ENCODE measurements around the gene SBK1.

Gene SBK1

DNA sequence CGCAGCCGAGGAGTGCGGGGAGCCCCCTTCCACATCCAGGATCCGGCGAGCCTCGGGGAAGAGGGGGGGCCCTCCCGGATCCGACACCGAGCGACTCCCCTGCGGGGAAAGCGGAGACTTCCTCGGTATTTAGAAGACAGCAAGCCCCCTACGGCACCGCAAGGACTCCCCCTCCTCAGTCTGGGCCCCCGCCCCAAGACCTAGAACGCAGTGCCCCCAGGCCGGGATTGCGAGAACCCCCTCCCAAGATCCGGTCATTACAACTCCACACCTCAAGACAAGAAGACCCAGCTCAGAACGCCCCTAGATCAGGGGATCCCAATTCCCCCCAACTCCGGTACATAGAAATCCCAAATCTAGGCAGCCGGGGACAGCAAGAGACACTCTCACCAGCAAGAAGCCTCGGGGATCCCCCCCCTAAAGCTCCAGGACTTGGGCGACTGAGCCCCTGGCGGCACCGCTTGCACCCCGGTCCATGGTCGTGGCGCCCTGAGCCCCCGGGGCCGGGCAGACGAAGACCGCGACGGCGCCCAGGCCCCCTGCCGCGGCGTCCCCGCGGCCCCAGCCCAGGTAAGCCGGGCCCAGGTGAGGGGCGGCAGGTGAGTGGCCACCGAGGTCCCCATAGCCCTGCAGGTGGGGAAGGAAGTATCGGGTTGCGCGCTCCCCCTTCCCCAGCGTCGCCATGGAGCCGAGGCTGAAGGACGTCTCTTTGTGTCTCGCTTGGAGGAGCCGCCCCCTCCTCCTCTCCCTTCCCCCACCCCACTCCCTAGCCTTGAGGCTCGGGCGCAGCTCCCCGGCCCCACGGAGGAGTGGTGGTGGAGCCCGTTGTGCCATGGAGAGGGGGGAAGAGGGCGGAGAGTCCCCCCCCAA lies 641 bp downstream of the SBK1 start:
- DNase-seq (peak in 1 of 2 donors; percentile 33), ATAC-seq (no peak)
- peaks cover 75% of the 10 kb centered on the region for H3K4me1 Mint-ChIP-seq
- no peaks in the 10 kb centered on the region for H3K9me3 Mint-ChIP-seq
- no peaks in the 10 kb centered on the region for H3K27me3 Mint-ChIP-seq
- H3K27ac Mint-ChIP-seq, result peak overlapping the region; percentile 72 to 75
- peak overlapping the region; percentile 87 to 90 for H3K4me3 Mint-ChIP-seq

DNA sequence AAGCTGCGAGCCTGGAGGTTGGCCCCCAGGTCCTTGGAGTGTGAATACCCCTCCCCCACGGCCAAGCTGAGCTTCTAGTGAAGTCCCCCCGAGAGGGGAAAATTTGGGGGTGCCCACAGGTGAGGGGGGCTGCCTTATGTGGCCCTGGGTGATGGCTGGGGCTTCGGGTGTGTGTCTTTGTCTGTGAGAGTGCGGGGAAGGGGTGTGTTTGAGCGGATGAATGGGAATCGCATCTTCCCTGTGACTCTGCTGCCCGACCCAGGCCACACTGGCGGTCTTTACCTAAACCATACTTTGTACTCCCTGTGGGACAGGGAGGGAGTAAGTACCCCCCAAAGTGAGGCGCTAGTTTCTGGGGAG lies 1.3 kb downstream of the SBK1 start:
- H3K9me3 Mint-ChIP-seq, result no peaks in the 10 kb centered on the region
- ATAC-seq (no peak), DNase-seq (no peak)
- H3K4me1 Mint-ChIP-seq, result peaks cover 75% of the 10 kb centered on the region
- H3K4me3 Mint-ChIP-seq, result peak overlapping the region; percentile 72 to 90
- H3K27me3 Mint-ChIP-seq, result no peaks in the 10 kb centered on the region
- peak overlapping the region in 1 of 2 donors; percentile 72 for H3K27ac Mint-ChIP-seq

DNA sequence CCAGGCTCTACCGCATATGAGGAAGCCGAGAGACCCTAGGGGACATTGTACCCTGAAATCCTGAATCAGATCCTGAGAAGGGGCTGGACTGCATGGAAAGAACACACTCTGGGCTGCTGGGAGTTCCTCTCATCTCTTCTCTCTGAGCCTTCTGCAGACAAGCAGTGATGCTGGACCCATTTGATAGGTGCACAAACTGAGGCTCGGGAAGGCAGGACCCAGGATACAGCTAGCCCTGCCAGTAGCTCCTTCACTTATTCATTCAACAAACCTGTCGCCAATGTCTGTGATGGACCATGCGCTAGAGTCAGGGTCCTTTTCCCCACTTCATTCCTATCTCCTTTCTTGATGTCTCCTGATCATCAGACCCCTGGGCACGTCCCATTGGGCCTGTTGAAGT lies 1.9 kb downstream of the SBK1 start:
- DNase-seq, result no peak
- ATAC-seq, result no peak
- Mint-ChIP-seq H3K4me1 (peaks cover 73% of the 10 kb centered on the region), H3K27me3 (no peaks in the 10 kb centered on the region), H3K4me3 (peak overlapping the region; percentile 72 to 90), H3K9me3 (no peaks in the 10 kb centered on the region), H3K27ac (peak overlapping the region in 1 of 2 donors; percentile 19)

DNA sequence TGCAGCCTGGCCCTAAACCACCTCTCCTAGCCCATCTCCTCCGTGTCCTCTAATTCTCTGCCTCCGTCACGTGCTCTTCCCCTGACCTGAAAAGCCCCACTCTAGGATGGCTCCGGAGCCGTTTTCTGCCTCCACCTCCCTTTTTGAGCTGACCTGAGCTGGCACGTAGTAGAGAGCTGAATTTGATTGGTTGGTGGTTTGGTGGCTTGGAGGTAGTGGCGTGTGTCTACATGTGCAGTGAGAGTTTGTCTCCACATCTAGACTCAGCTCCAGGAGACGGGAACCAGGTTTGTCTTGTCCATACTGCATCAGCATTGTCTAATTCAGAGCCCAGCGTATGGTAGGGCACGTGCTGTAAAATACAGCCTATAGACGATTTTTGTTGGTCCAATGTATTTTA lies 3.0 kb downstream of the SBK1 start:
- Mint-ChIP-seq H3K4me1 (peaks cover 75% of the 10 kb centered on the region), H3K9me3 (no peaks in the 10 kb centered on the region), H3K27ac (peak overlapping the region in 1 of 2 donors; percentile 9), H3K4me3 (peak overlapping the region; percentile 61 to 90), H3K27me3 (no peaks in the 10 kb centered on the region)
- no peak for DNase-seq
- no peak for ATAC-seq

DNA sequence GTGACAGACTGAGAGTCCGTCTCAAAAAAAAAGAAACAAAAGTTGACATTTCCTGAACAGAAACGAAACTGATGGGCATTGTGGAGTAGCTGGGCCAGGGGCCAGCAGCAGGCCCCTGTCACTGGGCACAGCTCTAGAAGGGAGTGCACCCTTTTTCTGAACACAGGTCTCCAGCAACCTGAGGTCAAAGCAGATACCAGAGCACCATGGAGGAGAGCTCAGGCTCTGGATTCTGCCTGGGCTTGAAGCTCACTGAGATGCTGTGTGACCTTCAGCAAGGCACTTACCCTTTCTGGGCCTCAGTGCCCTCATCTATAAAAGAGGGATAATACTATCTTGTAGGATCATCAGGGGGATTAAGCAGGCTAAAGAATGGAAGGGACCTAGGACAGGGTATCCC lies 5.0 kb downstream of the SBK1 start:
- ATAC-seq (no peak), DNase-seq (no peak)
- Mint-ChIP-seq H3K4me3 (peak overlapping the region; percentile 54 to 70), H3K27ac (peak overlapping the region; percentile 79 to 87), H3K27me3 (no peaks in the 10 kb centered on the region), H3K9me3 (no peaks in the 10 kb centered on the region), H3K4me1 (peaks cover 79% of the 10 kb centered on the region)

DNA sequence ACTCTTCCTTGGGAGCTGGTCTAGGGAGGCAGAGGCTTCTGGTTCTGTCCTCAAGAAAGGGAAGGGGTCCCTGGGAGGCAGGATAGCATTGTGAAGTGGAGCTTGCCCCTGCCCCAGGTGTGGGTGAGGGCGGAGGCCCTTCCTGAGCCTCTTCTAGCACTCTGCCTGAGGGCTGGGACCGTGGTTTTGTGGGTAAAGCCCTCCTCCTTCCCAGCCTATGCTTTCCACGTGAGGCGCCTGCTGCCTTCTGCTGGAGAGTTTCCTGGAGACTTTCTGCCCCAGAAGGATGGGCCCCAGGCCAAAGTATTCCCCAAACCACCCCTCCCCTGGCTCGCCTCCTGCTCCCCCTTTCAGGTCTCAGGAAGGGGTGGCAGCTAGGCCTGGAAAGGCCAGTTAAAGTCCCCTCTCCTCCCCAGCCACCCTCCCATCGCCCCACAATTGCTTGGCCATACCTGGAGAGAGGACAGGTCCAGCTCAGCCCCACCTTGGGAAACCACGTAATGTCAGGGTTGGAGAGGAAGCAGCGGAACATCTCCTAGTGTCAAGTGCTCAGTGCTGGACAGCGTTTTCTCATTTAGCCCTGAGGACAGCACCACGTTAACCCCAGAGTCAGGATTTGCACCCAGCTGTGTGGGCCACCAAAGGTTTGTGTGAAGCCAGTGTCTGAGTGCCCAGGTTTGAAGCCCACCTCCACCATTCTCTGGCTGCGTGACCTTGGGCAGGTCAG lies 5.6 kb downstream of the SBK1 start:
- H3K4me3 Mint-ChIP-seq, result peak overlapping the region in 1 of 2 donors; percentile 70
- ATAC-seq (no peak), DNase-seq (no peak)
- H3K9me3 Mint-ChIP-seq, result no peaks in the 10 kb centered on the region
- H3K4me1 Mint-ChIP-seq, result peaks cover 85% of the 10 kb centered on the region
- peak overlapping the region in 1 of 2 donors; percentile 36 for H3K27ac Mint-ChIP-seq
- no peaks in the 10 kb centered on the region for H3K27me3 Mint-ChIP-seq

DNA sequence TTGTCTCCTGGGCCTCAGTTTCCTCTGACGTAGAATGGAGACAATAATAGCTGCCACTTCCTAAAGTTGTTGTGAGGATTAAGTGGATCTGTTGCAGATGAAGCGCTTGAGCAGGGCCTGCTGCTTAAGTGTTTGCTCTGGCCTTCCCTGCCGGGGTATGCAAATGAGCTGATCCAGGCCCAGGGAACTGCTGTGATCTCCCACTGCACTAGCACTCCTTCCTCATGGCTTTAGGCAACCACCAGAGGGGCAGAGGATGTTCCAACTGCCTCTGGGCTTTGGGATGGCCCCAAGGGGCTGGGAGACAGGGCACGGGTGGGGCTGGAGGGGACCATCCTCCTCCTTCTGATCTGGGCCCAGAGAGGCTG lies 6.2 kb downstream of the SBK1 start:
- DNase-seq, result no peak
- Mint-ChIP-seq H3K4me1 (peaks cover 85% of the 10 kb centered on the region), H3K4me3 (no peak overlapping the region), H3K9me3 (no peaks in the 10 kb centered on the region), H3K27ac (no peak overlapping the region), H3K27me3 (no peaks in the 10 kb centered on the region)
- no peak for ATAC-seq

DNA sequence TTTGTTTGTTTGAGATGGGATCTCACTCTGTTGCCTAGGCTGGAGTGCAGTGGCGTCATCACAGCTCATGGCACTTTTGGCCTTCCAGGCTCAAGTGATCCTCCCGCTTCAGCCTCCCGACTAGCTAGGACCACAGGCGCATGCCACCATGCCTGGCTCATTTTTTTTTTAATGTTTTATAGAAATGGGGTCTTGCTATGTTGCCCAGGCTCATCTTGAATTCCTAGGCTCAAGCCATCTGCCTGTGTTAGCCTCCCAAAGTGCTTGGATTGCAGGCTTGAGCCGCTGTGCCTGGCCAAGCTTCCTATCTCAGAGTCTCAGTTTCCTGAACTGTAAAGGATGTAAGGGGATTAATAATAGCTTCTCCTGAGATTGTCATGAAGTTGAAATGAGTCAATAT lies 8.0 kb downstream of the SBK1 start:
- DNase-seq (no peak), ATAC-seq (no peak)
- H3K27me3 Mint-ChIP-seq, result no peaks in the 10 kb centered on the region
- H3K4me1 Mint-ChIP-seq, result peaks cover 73% of the 10 kb centered on the region
- no peaks in the 10 kb centered on the region for H3K9me3 Mint-ChIP-seq
- no peak overlapping the region for H3K4me3 Mint-ChIP-seq
- H3K27ac Mint-ChIP-seq, result peak overlapping the region in 1 of 2 donors; percentile 12

DNA sequence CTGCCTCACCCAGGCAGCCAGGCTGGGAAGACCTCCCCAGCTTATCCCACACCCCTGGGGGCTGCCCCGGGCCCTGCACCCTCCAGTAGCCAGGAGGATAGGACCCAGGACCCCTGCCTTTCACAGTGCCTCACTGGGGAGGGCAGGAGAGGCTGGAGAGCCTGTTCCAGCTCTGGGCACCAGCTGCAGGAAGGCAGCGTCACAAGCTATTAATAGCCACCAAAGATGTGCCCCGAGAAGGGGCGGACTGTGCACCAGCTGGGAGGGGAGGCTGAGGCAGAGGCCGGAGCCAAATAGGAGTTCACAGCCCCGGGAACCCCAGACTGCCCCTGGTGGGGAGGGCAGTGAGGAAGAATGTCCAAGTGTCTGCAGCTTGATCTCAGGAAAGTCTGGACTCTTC lies 8.8 kb downstream of the SBK1 start:
- Mint-ChIP-seq H3K9me3 (no peaks in the 10 kb centered on the region), H3K4me3 (no peak overlapping the region), H3K27me3 (no peaks in the 10 kb centered on the region), H3K4me1 (peaks cover 74% of the 10 kb centered on the region), H3K27ac (peak overlapping the region in 1 of 2 donors; percentile 79)
- DNase-seq, result no peak
- no peak for ATAC-seq

DNA sequence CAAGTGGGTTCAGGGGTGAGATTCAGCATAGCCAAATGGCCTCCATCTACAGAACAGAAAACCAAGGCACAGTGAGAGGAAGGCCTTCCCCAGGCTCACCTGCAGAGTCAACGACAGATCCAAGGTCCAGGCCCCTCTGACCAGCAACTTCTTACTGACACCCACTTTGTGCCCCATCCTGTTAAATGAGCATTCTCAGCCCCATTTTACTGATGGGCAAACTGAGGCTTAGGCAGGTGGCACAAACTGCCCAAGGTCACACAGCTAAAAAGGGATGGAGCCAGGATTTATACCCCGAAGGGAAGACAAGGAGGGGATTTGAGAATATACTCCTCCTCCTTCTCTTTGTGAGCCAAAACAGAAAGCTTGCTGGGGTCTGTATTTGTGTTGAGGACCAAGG lies 9.3 kb downstream of the SBK1 start:
- Mint-ChIP-seq H3K4me1 (peaks cover 72% of the 10 kb centered on the region), H3K4me3 (no peak overlapping the region), H3K9me3 (no peaks in the 10 kb centered on the region), H3K27ac (no peak overlapping the region), H3K27me3 (no peaks in the 10 kb centered on the region)
- DNase-seq (no peak), ATAC-seq (no peak)

DNA sequence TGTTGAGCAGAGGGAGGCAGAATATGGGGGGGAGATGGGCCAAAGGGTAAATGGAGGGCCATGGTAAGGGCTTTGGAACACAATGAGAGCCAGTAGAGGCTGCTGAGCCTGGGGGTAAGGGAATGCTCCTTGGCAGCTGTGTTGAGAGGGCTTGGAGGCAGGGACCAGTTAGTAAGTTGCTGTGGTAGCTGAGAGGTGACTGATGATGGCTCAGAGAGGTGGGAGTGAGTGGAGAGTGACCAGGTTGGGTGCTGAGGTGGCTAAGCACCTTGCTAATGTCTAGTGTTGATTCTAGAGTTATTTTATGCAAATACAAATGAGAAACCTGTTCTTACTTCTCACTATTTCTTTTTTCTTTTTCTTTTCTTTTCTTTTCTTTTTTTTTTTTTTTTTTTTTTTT lies 10.8 kb downstream of the SBK1 start:
- Mint-ChIP-seq H3K4me3 (no peak overlapping the region), H3K9me3 (no peaks in the 10 kb centered on the region), H3K27ac (no peak overlapping the region), H3K4me1 (peaks cover 57% of the 10 kb centered on the region), H3K27me3 (no peaks in the 10 kb centered on the region)
- ATAC-seq, result no peak
- DNase-seq, result no peak

DNA sequence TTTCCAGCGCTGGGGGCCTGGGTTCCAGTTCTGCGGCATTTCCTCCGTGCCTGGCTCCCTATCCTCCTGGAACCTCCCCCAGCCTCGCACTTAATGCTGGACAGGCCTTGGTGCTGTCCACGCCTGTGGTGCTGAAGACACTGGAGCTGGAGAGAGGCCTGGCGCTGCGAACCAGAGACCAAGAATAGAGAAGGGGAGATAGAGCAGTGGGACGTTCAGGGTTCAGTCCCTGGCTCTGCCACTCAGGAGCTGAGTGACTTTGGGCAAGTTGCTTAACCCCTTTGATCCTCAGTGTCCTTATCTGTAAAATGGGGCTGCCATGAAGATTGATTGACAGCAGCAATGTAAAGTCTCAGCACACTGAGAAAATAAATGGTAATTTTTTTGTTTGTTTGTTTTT lies 11.9 kb downstream of the SBK1 start:
- no peak overlapping the region for H3K27ac Mint-ChIP-seq
- H3K27me3 Mint-ChIP-seq, result no peaks in the 10 kb centered on the region
- H3K4me1 Mint-ChIP-seq, result peaks cover 56% of the 10 kb centered on the region
- H3K4me3 Mint-ChIP-seq, result no peak overlapping the region
- peaks cover 0 to 6% of the 10 kb centered on the region in 2 donors for H3K9me3 Mint-ChIP-seq
- DNase-seq, result no peak
- ATAC-seq, result no peak

DNA sequence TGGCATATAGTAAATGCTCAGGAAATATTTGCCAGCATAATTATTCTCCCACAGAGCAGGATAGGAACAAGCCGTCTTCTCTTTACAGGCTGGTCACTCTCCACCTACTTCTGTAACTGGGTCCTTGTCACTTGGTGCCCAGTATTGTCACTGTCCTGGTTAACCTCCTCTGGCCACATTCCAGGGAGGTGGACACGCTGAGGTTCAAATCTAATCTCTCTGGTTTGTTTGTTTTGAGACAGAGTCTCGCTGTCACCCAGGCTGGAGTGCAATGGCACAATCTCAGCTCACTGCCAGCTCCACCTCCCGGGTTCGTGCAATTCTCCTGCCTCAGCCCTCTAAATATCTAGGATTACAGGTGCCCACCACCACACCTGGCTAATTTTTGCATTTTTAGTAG lies 15.6 kb downstream of the SBK1 start:
- no peak for ATAC-seq
- Mint-ChIP-seq H3K4me1 (peaks cover 59% of the 10 kb centered on the region), H3K27ac (no peak overlapping the region), H3K4me3 (no peak overlapping the region), H3K27me3 (no peaks in the 10 kb centered on the region), H3K9me3 (peaks cover 0 to 6% of the 10 kb centered on the region in 2 donors)
- no peak for DNase-seq

DNA sequence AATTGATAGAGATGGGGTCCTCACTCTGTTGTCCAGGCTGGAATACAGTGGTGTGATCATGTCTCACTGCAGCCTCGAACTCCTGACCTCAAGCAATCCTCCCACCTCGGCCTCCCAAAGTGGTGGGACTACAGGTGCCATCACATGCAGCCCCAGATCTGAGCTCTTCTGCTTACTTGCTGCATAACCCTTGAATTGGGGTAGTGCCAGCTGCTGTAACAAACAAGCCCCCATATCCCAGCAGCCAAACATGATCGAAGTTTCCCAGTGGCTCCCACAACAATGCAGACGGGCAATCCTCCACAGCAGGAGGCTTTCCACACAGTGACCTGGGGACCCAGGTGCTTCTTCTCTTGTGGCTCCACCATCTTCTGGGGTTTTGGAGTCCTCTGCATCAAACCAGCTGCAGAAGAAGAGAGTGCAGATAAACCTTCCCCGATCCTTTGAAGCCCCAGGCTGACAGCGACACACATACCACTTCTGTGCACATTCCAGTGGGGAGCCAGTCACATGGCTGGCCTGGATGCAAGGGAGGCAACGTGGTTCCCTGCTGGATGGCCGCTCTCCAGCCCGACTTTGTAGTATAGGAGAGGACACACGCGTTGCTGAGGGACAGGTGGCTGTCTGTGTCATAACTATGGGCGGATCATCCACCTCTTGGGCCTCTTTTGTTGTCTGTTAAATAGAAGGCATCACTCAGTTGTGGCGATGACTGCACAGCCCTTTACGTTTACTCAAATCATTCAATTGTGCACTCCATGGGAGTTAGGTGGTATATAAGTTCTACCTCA lies 16.7 kb downstream of the SBK1 start:
- Mint-ChIP-seq H3K4me3 (no peak overlapping the region), H3K4me1 (peaks cover 62% of the 10 kb centered on the region), H3K27ac (no peak overlapping the region), H3K27me3 (no peaks in the 10 kb centered on the region), H3K9me3 (peaks cover 0 to 6% of the 10 kb centered on the region in 2 donors)
- no peak for ATAC-seq
- no peak for DNase-seq

DNA sequence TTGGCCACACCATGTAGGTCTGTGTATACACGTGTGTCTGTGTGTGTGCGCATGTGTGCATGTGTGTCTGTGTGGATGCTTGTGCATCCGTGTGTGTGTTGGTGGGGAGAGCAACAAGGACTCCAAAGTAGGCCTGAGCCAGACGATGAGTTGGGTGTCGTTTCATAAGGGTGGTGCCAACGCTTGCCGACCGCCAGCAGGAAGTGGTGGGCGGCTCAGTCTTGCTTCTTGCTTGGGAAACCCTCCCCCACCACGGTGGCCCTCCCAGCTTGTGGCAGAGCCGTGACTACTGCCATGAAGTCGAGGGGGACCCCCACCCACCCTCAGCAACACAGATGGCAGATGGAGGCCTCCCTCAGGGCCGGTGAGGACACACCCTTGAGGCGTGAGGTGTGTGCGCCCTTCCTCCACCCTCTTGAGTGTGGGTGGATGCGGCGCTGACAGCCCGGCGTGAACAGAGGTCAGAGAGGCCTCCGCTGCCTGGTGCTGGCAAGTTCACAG lies 17.5 kb downstream of the SBK1 start:
- Mint-ChIP-seq H3K27ac (peak overlapping the region; percentile 79 to 99), H3K9me3 (peaks cover 0 to 6% of the 10 kb centered on the region in 2 donors), H3K27me3 (no peaks in the 10 kb centered on the region), H3K4me1 (peaks cover 64% of the 10 kb centered on the region), H3K4me3 (peak overlapping the region; percentile 55 to 86)
- peak; percentile 92 for ATAC-seq
- DNase-seq, result peak; percentile 85 to 91
